Psoas muscle (tissue), 7 donors: ENCODE data around the gene SLC15A1. TPM values are rescaled to one million over a fixed set of nuclear protein-coding genes. Genes with fewer than 3 reads are reported as not detected.

ENCODE experiments used
- polyA plus RNA-seq, 3 donors: library from polyadenylated mRNA; stranded (reverse); fragments of 200-250 nt; gene quantifications; one replicate each; pipeline ENCODE4 v1.2.3, GENCODE V29; 2013
- total RNA-seq, 4 donors: library from RNA; stranded (reverse); fragmentation: NEBNext Ultra II Directional in 2 of 4; extraction: Animal tissue kit (Norgen Biotek cat#: 25700) in 2 of 4; gene quantifications; one replicate each; pipeline versions ENCODE4 v1.2.1 to v1.2.4, GENCODE V29; 2021 to 2023
- donor health status: healthy with polysubstance abuse.
- donor health status: DM: no; HTN: no; CAD: no; lungs with moderate emphysema.
- donor health status: Bipolar disorder and iron deficiency.
- donor health status: healthy.
- donor health status: DM: no; HTN: no; CAD: no.
- donor health status: DM: no; HTN: no; CAD: no.
- donor health status: DM: yes; HTN: yes; CAD: no.

SLC15A1 gene
- total and polyA plus RNA-seq, 7 donors, result 0.03 to 0.19 (median 0.08) TPM; not detected in 4

Other genes with a start within 250 kb of the SLC15A1 start
- 10 to 100 TPM; 27.2 to 38.7 (median 33.9) TPM for gene STK24, start 175.6 kb downstream of the SLC15A1 start, total RNA-seq
- gene STK24, start 175.6 kb downstream of the SLC15A1 start, polyA plus RNA-seq, result 10 to 100 TPM; 28.2 to 58.1 (median 39.6) TPM
- gene DOCK9, start 225.4 kb upstream of the SLC15A1 start, total RNA-seq, result 10 to 100 TPM; 14.8 to 39.5 (median 28.5) TPM
- 10 to 100 TPM; 13.8 to 26.3 (median 14.6) TPM for gene DOCK9, start 225.4 kb upstream of the SLC15A1 start, polyA plus RNA-seq